ENCODE data around the gene MBD1.
"Not testable (repeated sequence)": the region's sequence is repeated elsewhere in the genome, so short reads cannot be mapped to it uniquely, and the experiment has no call there.

Gene MBD1

GRCh38 chr18:50240080-50240563 is 41.2 kb downstream of the MBD1 start:
- TF ChIP-seq CTCF (IDR thresholded peaks at IDR 0.05; ENCODE audit: insufficient read depth, missing control alignments): no peak
- no peak for FAIRE-seq
- DNase-seq (ENCODE audit: insufficient read length, low spot score): no peak

GRCh38 chr18:50232419-50232818 is 48.9 kb downstream of the MBD1 start:
- DNase-seq (ENCODE audit: insufficient read length, low spot score): no peak
- FAIRE-seq: no peak

DNA sequence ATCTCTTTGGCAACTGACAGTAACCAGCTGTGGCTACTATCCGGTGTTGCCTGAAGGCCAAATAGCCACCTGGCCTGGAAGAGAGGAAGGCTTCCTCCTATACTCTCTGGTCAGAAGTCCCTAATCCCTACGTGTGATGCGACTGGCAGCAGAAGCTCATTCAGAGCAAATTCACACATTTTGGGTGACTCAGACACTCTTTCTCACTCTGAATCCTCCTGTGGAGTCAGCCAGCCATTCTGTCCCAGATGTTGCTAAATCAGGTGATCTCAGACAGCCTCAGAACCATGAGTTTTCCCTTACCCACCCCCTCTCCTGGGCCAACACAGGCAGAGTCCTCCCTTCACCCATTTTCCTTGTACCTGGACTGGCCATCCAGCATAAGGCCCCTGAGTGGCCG is 49.7 kb downstream of the MBD1 start:
- DNase-seq (ENCODE audit: insufficient read length, low spot score) (no peak), FAIRE-seq (no peak)

More at GRCh38 chr18:50232419-50232818, 48.9 kb downstream of the MBD1 start:
- TF ChIP-seq CTCF (IDR thresholded peaks at IDR 0.05; ENCODE audit: insufficient read depth, missing control alignments): no peak

GRCh38 chr18:50220249-50220648 is 61.1 kb downstream of the MBD1 start:
- DNase-seq (ENCODE audit: insufficient read length, low spot score); FAIRE-seq: not testable (repeated sequence)

More for the DNA sequence above, 49.7 kb downstream of the MBD1 start:
- no peak for TF ChIP-seq CTCF (IDR thresholded peaks at IDR 0.05; ENCODE audit: insufficient read depth, missing control alignments)
